Endothelial cell of umbilical vein (primary cell): ENCODE data around the gene SLC11A1. TPM values are rescaled to one million over a fixed set of nuclear protein-coding genes. Genes with fewer than 3 reads are reported as not detected.

Source experiments
- BruUV-seq: library from RNA; stranded (reverse); fragments of 400-500 nt; replicated peaks from 2 replicates; lab custom pipeline; 2021; lab: Mats Ljungman, UMichigan
- CTCF ChIA-PET: fragments of 300-600, 350-600 bp; sonication (Branson Sonifier 250); formaldehyde crosslinking; loops from one replicate; lab custom pipeline; 2021; ENCODE audit warnings: antibody characterized with exemption, inconsistent platforms; lab: Charles Lee
- POLR2A ChIA-PET: fragments of 300-600, 350-600 bp; sonication (Branson Sonifier 250); formaldehyde crosslinking; loops from one replicate; lab custom pipeline; 2021; ENCODE audit warnings: antibody characterized with exemption, inconsistent platforms; lab: Charles Lee
- DNase-seq: peaks from one replicate; pipeline ENCODE4 v3.0.0-alpha.2; 2011; ENCODE audit warnings: low read depth, low spot score
- FAIRE-seq: peaks from 2 replicates; lab custom pipeline; 2011; peaks lifted over from hg19 to GRCh38; lab: Jason Lieb, UNC
- H2AFZ ChIP-seq: 2 replicates; pipeline ENCODE4 v1.6.0; 2012; ENCODE audit warnings: low read depth, low read length, control low read depth, inconsistent platforms
- H3K27ac ChIP-seq: 2 replicates; pipeline ENCODE4 v1.5.1; 2011; ENCODE audit warnings: low read depth, mild to moderate bottlenecking, control low read depth, low read length, moderate library complexity; ENCODE audit not compliant: insufficient read depth
- H3K27me3 ChIP-seq, 2 experiments: 2 replicates each; pipeline versions ENCODE4 v1.6.0 to v1.6.1; 2011; ENCODE audit warnings: low read length in 2 of 2, mixed read lengths in 1 of 2; ENCODE audit not compliant: control insufficient read depth in 2 of 2, insufficient read depth in 2 of 2
- H3K36me3 ChIP-seq, 2 experiments: 2 replicates in 1 of 2; 3 replicates in 1 of 2; pipeline ENCODE4 v1.5.1; 2011; ENCODE audit warnings: low read length in 2 of 2, mild to moderate bottlenecking in 1 of 2, moderate library complexity in 1 of 2; ENCODE audit not compliant: control insufficient read depth in 2 of 2, insufficient read depth in 2 of 2; ENCODE audit errors: extremely low read depth in 1 of 2
- H3K4me1 ChIP-seq: 3 replicates; pipeline ENCODE4 v1.5.1; 2011; ENCODE audit warnings: mild to moderate bottlenecking, low read length; ENCODE audit not compliant: control insufficient read depth, insufficient read depth; ENCODE audit errors: extremely low read depth
- H3K4me2 ChIP-seq: 2 replicates; pipeline ENCODE4 v1.6.1; 2011; ENCODE audit warnings: low read length, control low read depth, mixed read lengths; ENCODE audit not compliant: insufficient read depth
- H3K4me3 ChIP-seq, 3 experiments: fragments of 200-600 bp in 1 of 3; sonication (generic), shearing (Covaris generic) in 1 of 3; replicated peaks in 1 of 3; 2 replicates each; pipeline ENCODE4 v1.5.1; 2011 to 2016; ENCODE audit warnings: control low read depth in 3 of 3, low read length in 3 of 3, mild to moderate bottlenecking in 2 of 3, inconsistent platforms in 1 of 3, low read depth in 1 of 3, moderate library complexity in 1 of 3; ENCODE audit not compliant: insufficient read depth in 1 of 3
- H3K79me2 ChIP-seq: 2 replicates; pipeline ENCODE4 v1.6.0; 2012; ENCODE audit warnings: low read length, inconsistent platforms; ENCODE audit not compliant: control insufficient read depth, insufficient read depth
- H3K9ac ChIP-seq: replicated peaks from 2 replicates; pipeline ENCODE3; 2011; ENCODE audit warnings: low read length, control low read depth; ENCODE audit not compliant: insufficient read depth; ENCODE audit errors: extremely low read depth
- H3K9me1 ChIP-seq: replicated peaks from 3 replicates; pipeline ENCODE4 v1.6.0; 2011; ENCODE audit warnings: mild to moderate bottlenecking, low read length; ENCODE audit not compliant: control insufficient read depth, insufficient read depth; ENCODE audit errors: extremely low read depth
- H3K9me3 ChIP-seq: replicated peaks from 2 replicates; pipeline ENCODE4 v1.5.1; 2012; ENCODE audit warnings: low read length, inconsistent platforms; ENCODE audit not compliant: control insufficient read depth, insufficient read depth
- H4K20me1 ChIP-seq: replicated peaks from 2 replicates; pipeline ENCODE3; 2011; ENCODE audit warnings: mild to moderate bottlenecking, low read length; ENCODE audit not compliant: control insufficient read depth, insufficient read depth; ENCODE audit errors: extremely low read depth
- CTCF ChIP-seq, 2 donors: IDR thresholded peaks; 1 replicate in 1 of 2; 2 replicates in 1 of 2; pipeline ENCODE4 v1.5.1; 2011; ENCODE audit warnings: low read length in 2 of 2, mild to moderate bottlenecking in 2 of 2, moderate library complexity in 2 of 2, control low read depth in 1 of 2, inconsistent platforms in 1 of 2, low read depth in 1 of 2; ENCODE audit not compliant: insufficient read depth in 1 of 2; ENCODE audit errors: extremely low read depth in 1 of 2
- GATA2 ChIP-seq: IDR thresholded peaks from 2 replicates; pipeline ENCODE4 v1.7.0; 2011; ENCODE audit warnings: low read depth, mild to moderate bottlenecking, moderate library complexity, mixed read lengths, low read length; ENCODE audit not compliant: insufficient read length, insufficient read depth
- JUN ChIP-seq: IDR thresholded peaks from 2 replicates; pipeline ENCODE4 v1.6.1; 2011; ENCODE audit warnings: borderline replicate concordance, low read depth; ENCODE audit not compliant: insufficient read length, insufficient read depth
- POLR2A ChIP-seq: IDR thresholded peaks from 2 replicates; pipeline ENCODE4 v1.6.1; 2012; ENCODE audit warnings: low read depth, mild to moderate bottlenecking, control low read depth, low read length
- POLR2AphosphoS5 ChIP-seq: IDR thresholded peaks from 2 replicates; pipeline ENCODE4 v1.6.1; 2012; ENCODE audit warnings: low read depth, mild to moderate bottlenecking, control low read depth, low read length, moderate library complexity; ENCODE audit not compliant: insufficient read depth
- dilution Hi-C: fragments of 300-500 bp; cut with MboI; formaldehyde crosslinking; loops from one replicate; pipeline ENCODE4 v1.15.0; 2019; ENCODE audit warnings: low sequenced_read_pairs; ENCODE audit not compliant: extremely low pct_ligation_motif_present
- intact Hi-C: fragments of 100-400 bp; cut with micrococcal nuclease; formaldehyde crosslinking; loops from one replicate; pipeline ENCODE4 v1.10.0; 2022
- polyA plus RNA-seq, 4 experiments: library from polyadenylated mRNA; depleted of rRNA in 3 of 4; stranded (reverse) in 3 of 4; unstranded in 1 of 4; fragments of >200 nt; gene quantifications; 2 replicates each; pipeline versions ENCODE4 v1.2.1 to v1.2.3, GENCODE V29; 2011 to 2012; ENCODE audit warnings: missing spikeins in 1 of 4
- total RNA-seq: library from RNA; stranded (reverse); gene quantifications from 2 replicates; pipeline ENCODE4 v1.2.3, GENCODE V29; 2021
- TF ChIP-seq, protein P1 (sequence below): IDR thresholded peaks from 2 replicates; pipeline ENCODE4 v1.6.1; 2011; ENCODE audit not compliant: insufficient read depth, insufficient read length

SLC11A1 gene
- total and polyA plus RNA-seq, 2 donors (not counting 3 experiments of a cell fraction or from before 2014, with no cell fraction given), result 0.03 TPM; not detected in 1

- DNase-seq (peak; percentile 95), FAIRE-seq (peak; percentile 87)
- H3K36me3 ChIP-seq, result no peaks in the 10 kb centered on the region
- peaks cover 10% of the 10 kb centered on the region for H3K79me2 ChIP-seq
- ChIA-PET POLR2A (interaction anchor here (1.5 kb wide), 1 partner anchor 73 kb away, joined by 3 read pairs; no protein-coding TSS in a partner anchor), CTCF (interaction anchor here (0.5 to 5.7 kb wide), 45 partner anchors 9 to 452 kb away, joined by 3 to 99 read pairs (median 4); partner anchors contain the start of genes AAMP, CATIP, PNKD and SLC11A1)
- no peaks in the 10 kb centered on the region for H3K27me3 ChIP-seq
- H4K20me1 ChIP-seq, result no peaks in the 10 kb centered on the region
- no peaks in the 10 kb centered on the region for H3K9me3 ChIP-seq
- no TSS peak for BruUV-seq
- H3K4me1 ChIP-seq, result peaks cover 28% of the 10 kb centered on the region
- H3K27ac ChIP-seq, result peak overlapping the region; percentile 82
- TF ChIP-seq, protein P1, sequence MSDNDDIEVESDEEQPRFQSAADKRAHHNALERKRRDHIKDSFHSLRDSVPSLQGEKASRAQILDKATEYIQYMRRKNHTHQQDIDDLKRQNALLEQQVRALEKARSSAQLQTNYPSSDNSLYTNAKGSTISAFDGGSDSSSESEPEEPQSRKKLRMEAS, result no peak
- TF ChIP-seq POLR2A (peak; percentile 20), GATA2 (no peak), JUN (no peak), CTCF (IDR thresholded peaks at IDR 0.05; ENCODE audit: extremely low read depth in 1 of 2, insufficient read depth in 1 of 2, low read depth in 1 of 2, low read length in 2 of 2) (peak; percentile 71 to 87), POLR2AphosphoS5 (peak; percentile 78)
- peak overlapping the region; percentile 89 for H2AFZ ChIP-seq
- dilution Hi-C loops, result no loop called here
- H3K9ac ChIP-seq, result peak overlapping the region; percentile 69
- H3K4me3 ChIP-seq, result peak overlapping the region; percentile 23 to 55 (median 51)
- no peaks in the 10 kb centered on the region for H3K9me1 ChIP-seq
- peak overlapping the region; percentile 83 for H3K4me2 ChIP-seq
- intact Hi-C loops, result loop anchor here (1.0 to 5.0 kb wide), 7 partner anchors 28 to 236 kb away; partner anchors contain the start of gene TMBIM1
Measured at GRCh38 chr2:218395826-218396687, 14.0 kb downstream of the SLC11A1 start.
